ENCODE results near the gene EPHB2. TPM values are rescaled to one million over a fixed set of nuclear protein-coding genes. Genes with fewer than 3 reads are reported as not detected.

The EPHB2 gene
- total and polyA plus RNA-seq, 2 of the 4 experiments (the other 2 are of a cell fraction) = 52.3 to 58.8 TPM

- no peak overlapping the region for H3K18ac ChIP-seq (ENCODE audit: low read depth, low read length)
- no peak overlapping the region for H2BK5ac ChIP-seq (ENCODE audit: low read depth, low read length, poor library complexity, severe bottlenecking)
- DNase-seq (peak; percentile 38), ATAC-seq (ENCODE audit: low read depth) (peak; percentile 76)
- H4K91ac ChIP-seq (ENCODE audit: insufficient read depth, low read depth, low read length) = no peak overlapping the region
- H3K9me3 ChIP-seq (ENCODE audit: control insufficient read depth, insufficient read depth, low read length) = peaks cover 8% of the 10 kb centered on the region
- dilution Hi-C loops (cut with HindIII; ENCODE audit: low sequenced_read_pairs, unreplicated experiment) (no loop called here), intact Hi-C loops (cut with micrococcal nuclease) (no loop called here), in situ Hi-C loops (cut with MboI; ENCODE audit: low sequenced_read_pairs) (no loop called here)
- H2BK15ac ChIP-seq (ENCODE audit: low read depth, low read length) = no peak overlapping the region; the same call in 2 of the 3 replicates
- H3K27me3 ChIP-seq (ENCODE audit: control insufficient read depth, insufficient read depth, low read length) = no peaks in the 10 kb centered on the region
- POLR2A ChIA-PET (ENCODE audit: unreplicated experiment) = no interaction called here
- peak overlapping the region; percentile 36; the same call in 1 of the 2 replicates for H2AK5ac ChIP-seq (ENCODE audit: low read depth, low read length)
- TF ChIP-seq FOS (IDR thresholded peaks at IDR 0.05; ENCODE audit: low read depth, low read length) (no peak), ELK1 (IDR thresholded peaks at IDR 0.05; ENCODE audit: borderline replicate concordance, low read depth, low read length) (no peak), USF2 (IDR thresholded peaks at IDR 0.05; ENCODE audit: low read depth, low read length) (no peak), MAZ (IDR thresholded peaks at IDR 0.05; ENCODE audit: borderline replicate concordance, low read depth, low read length) (no peak), RCOR1 (IDR thresholded peaks at IDR 0.05; ENCODE audit: insufficient replicate concordance, low read length) (no peak), CTCF (conservative IDR thresholded peaks at IDR 0.05; ENCODE audit: low read depth, low read length) (no peak), MXI1 (IDR thresholded peaks at IDR 0.05; ENCODE audit: borderline replicate concordance, low read depth, low read length) (no peak), RAD21 (IDR thresholded peaks at IDR 0.05; ENCODE audit: low read length) (no peak), MAFK (IDR thresholded peaks at IDR 0.05; ENCODE audit: low read depth, low read length) (no peak), POLR2A (IDR thresholded peaks at IDR 0.05; ENCODE audit: low read depth, low read length) (no peak), SMC3 (IDR thresholded peaks at IDR 0.05; ENCODE audit: low read depth, low read length) (no peak)
- peaks cover 12% of the 10 kb centered on the region for H4K20me1 ChIP-seq (ENCODE audit: insufficient read depth, low read length)
- H2BK20ac ChIP-seq (ENCODE audit: low read depth, low read length) = no peak overlapping the region
- no peak overlapping the region for H3K9ac ChIP-seq (ENCODE audit: low read depth, low read length)
- H2AK9ac ChIP-seq (replicated peaks; ENCODE audit: low read depth, low read length, poor library complexity) = no peak overlapping the region
- 0 out of 2 replicates have a peak overlapping the region, but pooled peaks have one; percentile 14 for H3K4ac ChIP-seq (ENCODE audit: low read depth, low read length)
- H3K9me1 ChIP-seq (ENCODE audit: insufficient read depth, low read length) = peaks cover 6% of the 10 kb centered on the region; the same call in 1 of the 2 replicates
- H2AFZ ChIP-seq (replicated peaks; ENCODE audit: low read length, poor library complexity) = no peak overlapping the region
- peak overlapping the region in 1 of 2 experiments; percentile 13; a peak in 1 of 4 replicates for H4K8ac ChIP-seq (ENCODE audit: low read depth in 2 of 2, low read length in 2 of 2)
- no peak overlapping the region for H3K56ac ChIP-seq (ENCODE audit: extremely low read depth, insufficient read depth, low read length)
- peaks cover 26% of the 10 kb centered on the region for H3K36me3 ChIP-seq (ENCODE audit: control insufficient read depth, insufficient read depth, low read length)
- peaks cover 10% of the 10 kb centered on the region for H3K4me1 ChIP-seq (ENCODE audit: control insufficient read depth, insufficient read depth, low read length)
- CTCF ChIA-PET = interaction anchor here (0.6 to 1.6 kb wide), 2 partner anchors 9 to 36 kb away, joined by 3 read pairs; no protein-coding TSS in a partner anchor
- H4K5ac ChIP-seq (ENCODE audit: low read depth, low read length) = peak overlapping the region; percentile 9; the same call in 1 of the 2 replicates
- no peak overlapping the region for H2BK120ac ChIP-seq (ENCODE audit: low read depth, low read length)
- no peak overlapping the region for H3K23ac ChIP-seq (ENCODE audit: low read depth, low read length)
- no peak overlapping the region for H3K4me3 ChIP-seq (ENCODE audit: insufficient read depth, low read depth, low read length)
- no CpG with 5 or more reads among the region's 15 CpGs for WGBS, 2 experiments (ENCODE audit: extremely low coverage in 2 of 2, insufficient read length in 1 of 2)
- BruUV-seq (replicated peaks) = no TSS peak
- H3K4me2 ChIP-seq (ENCODE audit: low read depth, low read length) = no peak overlapping the region; the same call in 1 of the 2 replicates
- peaks cover 0 to 11% of the 10 kb centered on the region in 2 experiments; a peak in 2 of 4 replicates for H3K79me1 ChIP-seq (ENCODE audit: low read depth in 1 of 2, low read length in 2 of 2)
- H3K27ac ChIP-seq (ENCODE audit: insufficient read depth, low read length) = no peak overlapping the region
- peak overlapping the region; percentile 7; the same call in 1 of the 2 replicates for H3K14ac ChIP-seq (replicated peaks; ENCODE audit: low read depth, low read length)
Observed at GRCh38 chr1:22870201-22870871, 159.7 kb downstream of the EPHB2 start.

Data from IMR-90 (cell line).